ENCODE results near the gene RPS2.

- no peak for TF ChIP-seq CTCF (IDR thresholded peaks at IDR 0.05)
- TF ChIP-seq SMC3 (IDR thresholded peaks at IDR 0.05; ENCODE audit: low read depth, low read length) = no peak
- TF ChIP-seq MEF2A (IDR thresholded peaks at IDR 0.05; ENCODE audit: borderline replicate concordance, low read depth) = no peak
- TF ChIP-seq RXRA (IDR thresholded peaks at IDR 0.05; ENCODE audit: borderline replicate concordance, low read depth) = no peak
- no peak for TF ChIP-seq POLR2AphosphoS5 (IDR thresholded peaks at IDR 0.05; ENCODE audit: low read depth, low read length)
- no peak for TF ChIP-seq SIN3A (IDR thresholded peaks at IDR 0.05; ENCODE audit: borderline replicate concordance, low read depth, low read length)
- TF ChIP-seq FOXM1 (IDR thresholded peaks at IDR 0.05; ENCODE audit: low read depth) = no peak
Measured at GRCh38 chr16:1936945-1937479, 27.6 kb downstream of the RPS2 start.
